ENCODE data around the gene TAS1R2.

TAS1R2 gene

GRCh38 chr1:18823438-18823837 lies 36.0 kb downstream of the TAS1R2 start:
- DNase-seq (ENCODE audit: low read depth in 4 of 4, low spot score in 1 of 4): no peak

- peak; percentile 9 to 54 (median 46) for DNase-seq (ENCODE audit: low read depth in 4 of 4, low spot score in 1 of 4)
Measured at GRCh38 chr1:18820791-18821641, 38.4 kb downstream of the TAS1R2 start.

GRCh38 chr1:18819986-18820790 lies 39.3 kb downstream of the TAS1R2 start:
- DNase-seq (ENCODE audit: low read depth in 4 of 4, low spot score in 1 of 4): no peak

- DNase-seq (ENCODE audit: low read depth in 4 of 4, low spot score in 1 of 4): no peak
Measured at GRCh38 chr1:18819203-18819602, 40.3 kb downstream of the TAS1R2 start.

GRCh38 chr1:18817795-18818435 lies 41.5 kb downstream of the TAS1R2 start:
- no peak for DNase-seq (ENCODE audit: low read depth in 4 of 4, low spot score in 1 of 4)

- DNase-seq (ENCODE audit: low read depth in 4 of 4, low spot score in 1 of 4): no peak
Measured at GRCh38 chr1:18817316-18817715, 42.1 kb downstream of the TAS1R2 start.

- DNase-seq (ENCODE audit: low read depth in 4 of 4, low spot score in 1 of 4): no peak
Measured at GRCh38 chr1:18816808-18817207, 42.7 kb downstream of the TAS1R2 start.

- DNase-seq (ENCODE audit: low read depth in 4 of 4, low spot score in 1 of 4): no peak
Measured at GRCh38 chr1:18814874-18815531, 44.5 kb downstream of the TAS1R2 start.

- no peak for DNase-seq (ENCODE audit: low read depth in 4 of 4, low spot score in 1 of 4)
Measured at GRCh38 chr1:18814425-18814824, 45.0 kb downstream of the TAS1R2 start.

- DNase-seq (ENCODE audit: low read depth in 4 of 4, low spot score in 1 of 4): no peak
Measured at GRCh38 chr1:18812453-18812939, 47.0 kb downstream of the TAS1R2 start.

- DNase-seq (ENCODE audit: low read depth in 4 of 4, low spot score in 1 of 4): no peak
Measured at GRCh38 chr1:18811733-18812452, 47.6 kb downstream of the TAS1R2 start.

GRCh38 chr1:18809953-18810899 lies 49.2 kb downstream of the TAS1R2 start:
- no peak for DNase-seq (ENCODE audit: low read depth in 4 of 4, low spot score in 1 of 4)

GRCh38 chr1:18808550-18808949 lies 50.9 kb downstream of the TAS1R2 start:
- no peak for DNase-seq (ENCODE audit: low read depth in 4 of 4, low spot score in 1 of 4)

- no peak for DNase-seq (ENCODE audit: low read depth in 4 of 4, low spot score in 1 of 4)
Measured at GRCh38 chr1:18807334-18808063, 52.0 kb downstream of the TAS1R2 start.

- no peak for DNase-seq (ENCODE audit: low read depth in 4 of 4, low spot score in 1 of 4)
Measured at GRCh38 chr1:18805925-18806849, 53.3 kb downstream of the TAS1R2 start.

- no peak for DNase-seq (ENCODE audit: low read depth in 4 of 4, low spot score in 1 of 4)
Measured at GRCh38 chr1:18805150-18805879, 54.1 kb downstream of the TAS1R2 start.

GRCh38 chr1:18803851-18804250 lies 55.6 kb downstream of the TAS1R2 start:
- no peak for DNase-seq (ENCODE audit: low read depth in 4 of 4, low spot score in 1 of 4)
